ENCODE measurements around the gene C1orf115.

DNA sequence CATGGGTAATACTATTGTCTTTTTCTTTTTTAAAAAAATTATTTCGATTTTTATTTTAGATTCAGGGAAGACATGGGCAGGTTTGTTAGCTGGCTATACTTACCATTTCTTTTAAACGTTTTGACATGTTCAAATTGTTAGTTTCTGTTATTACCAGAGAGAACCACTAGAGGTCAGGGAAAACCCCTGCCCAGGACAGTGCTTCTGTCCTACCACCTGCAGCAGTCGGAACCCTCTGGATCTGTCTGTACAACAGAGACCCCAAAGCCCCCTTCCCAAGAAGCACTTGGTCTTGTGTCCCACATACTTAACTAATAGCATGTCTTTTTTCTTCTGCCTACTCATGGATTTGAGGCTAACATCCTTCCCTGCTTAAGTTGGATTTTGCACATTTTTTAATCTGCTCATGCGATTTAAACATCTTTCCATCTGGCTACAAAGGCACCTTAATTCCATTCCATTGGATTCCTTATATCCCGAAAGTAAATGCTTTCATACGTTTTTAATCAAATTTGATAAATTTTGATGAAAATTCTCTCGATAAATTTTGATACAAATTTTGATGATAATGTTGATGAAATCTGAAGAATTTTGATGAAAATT lies 10.0 kb upstream of the C1orf115 start:
- TF ChIP-seq CTCF (conservative IDR thresholded peaks at IDR 0.05), result peak; percentile 85
- TF ChIP-seq EZH2 (IDR thresholded peaks at IDR 0.05; ENCODE audit: low read depth), result no peak

All from PC-9 (cell line).